Measurements from ENCODE around the gene SNED1. TPM values are rescaled to one million over a fixed set of nuclear protein-coding genes. Genes with fewer than 3 reads are reported as not detected.

The SNED1 gene
- total RNA-seq, 2 experiments from 2014 or later: 2.8 to 13.6 TPM

GRCh38 chr2:240952496-240953246 is 45.7 kb upstream of the SNED1 start:
- no peaks in the 10 kb centered on the region for H3K4me1 ChIP-seq (ENCODE audit: insufficient read depth, low read length, poor library complexity, severe bottlenecking)
- BruUV-seq (replicated peaks): no TSS peak
- TF ChIP-seq CTCF (conservative IDR thresholded peaks at IDR 0.05; ENCODE audit: low read length) (no peak), EZH2phosphoT487 (IDR thresholded peaks at IDR 0.05; ENCODE audit: borderline replicate concordance, low read depth, low read length) (no peak)
- no peaks in the 10 kb centered on the region for H4K20me1 ChIP-seq (ENCODE audit: insufficient read depth, low read length)
- H2AFZ ChIP-seq (ENCODE audit: low read length): no peak overlapping the region
- DNase-seq (ENCODE audit: low spot score): no peak
- intact Hi-C loops (cut with micrococcal nuclease; ENCODE audit: unreplicated experiment): no loop called here
- H3K27ac ChIP-seq (ENCODE audit: low read depth, low read length, poor library complexity, severe bottlenecking): no peak overlapping the region
- no peak overlapping the region for H3K4me2 ChIP-seq (ENCODE audit: low read length)
- ChIA-PET POLR2A (no interaction called here), CTCF (ENCODE audit: unreplicated experiment) (no interaction called here)
- no peaks in the 10 kb centered on the region for H3K36me3 ChIP-seq (ENCODE audit: insufficient read depth, low read length)
- H3K79me2 ChIP-seq (ENCODE audit: insufficient read depth, low read depth, low read length): no peaks in the 10 kb centered on the region
- H3K9me3 ChIP-seq (ENCODE audit: low read length): no peaks in the 10 kb centered on the region
- H3K4me3 ChIP-seq (ENCODE audit: low read depth, low read length, poor library complexity, severe bottlenecking): no peak overlapping the region
- no peaks in the 10 kb centered on the region for H3K9me2 ChIP-seq (ENCODE audit: insufficient read depth, low read length)

- Histone ChIP-seq H3K4me2 (ENCODE audit: low read length) (no peak overlapping the region), H3K4me1 (ENCODE audit: insufficient read depth, low read length, poor library complexity, severe bottlenecking) (no peaks in the 10 kb centered on the region), H3K9me2 (ENCODE audit: insufficient read depth, low read length) (no peaks in the 10 kb centered on the region), H4K20me1 (ENCODE audit: insufficient read depth, low read length) (no peaks in the 10 kb centered on the region), H3K79me2 (ENCODE audit: insufficient read depth, low read depth, low read length) (no peaks in the 10 kb centered on the region), H2AFZ (ENCODE audit: low read length) (no peak overlapping the region), H3K36me3 (ENCODE audit: insufficient read depth, low read length) (no peaks in the 10 kb centered on the region), H3K9me3 (ENCODE audit: low read length) (no peaks in the 10 kb centered on the region), H3K27ac (ENCODE audit: low read depth, low read length, poor library complexity, severe bottlenecking) (no peak overlapping the region), H3K4me3 (ENCODE audit: low read depth, low read length, poor library complexity, severe bottlenecking) (no peak overlapping the region)
- BruUV-seq (replicated peaks): no TSS peak
- TF ChIP-seq EZH2phosphoT487 (IDR thresholded peaks at IDR 0.05; ENCODE audit: borderline replicate concordance, low read depth, low read length) (no peak), CTCF (conservative IDR thresholded peaks at IDR 0.05; ENCODE audit: low read length) (no peak)
- ChIA-PET POLR2A (no interaction called here), CTCF (ENCODE audit: unreplicated experiment) (no interaction called here)
- intact Hi-C loops (cut with micrococcal nuclease; ENCODE audit: unreplicated experiment): no loop called here
- DNase-seq (ENCODE audit: low spot score): no peak
Measured at GRCh38 chr2:240953426-240954410, 44.7 kb upstream of the SNED1 start.

All from OCI-LY7 (cell line).